ENCODE results near the gene MRPS33. TPM values are rescaled to one million over a fixed set of nuclear protein-coding genes. Genes with fewer than 3 reads are reported as not detected.
A peak's percentile ranks its signal among the peaks of the same experiment; 100 is the strongest.

MRPS33 gene
- total and polyA plus RNA-seq, 2 of the 13 experiments (the other 11 are each of a cell fraction or from before 2014, with no cell fraction given), result 50.9 to 91.0 TPM

DNA sequence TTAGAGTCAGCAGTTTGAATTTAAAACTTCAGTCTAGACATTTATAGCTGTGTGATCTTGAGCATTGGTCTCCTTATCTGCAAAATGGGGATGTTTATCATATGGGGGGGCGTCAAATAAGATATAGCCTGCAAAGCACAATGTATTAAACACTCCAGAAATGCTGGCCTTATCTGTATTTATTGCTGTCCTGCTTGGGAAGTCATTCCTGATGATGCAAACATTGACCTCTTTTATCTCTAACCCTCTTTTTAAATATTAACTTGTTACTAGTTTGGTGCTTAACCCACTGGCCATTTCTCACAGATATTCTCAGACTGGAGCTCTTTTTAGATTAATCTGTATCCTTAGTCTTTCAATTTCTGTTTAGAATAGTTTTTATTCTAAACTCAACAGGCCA lies 13.2 kb downstream of the MRPS33 start (continued):
- TF ChIP-seq RBM22 (optimal IDR thresholded peaks at IDR 0.05; ENCODE audit: low read length) (no peak), ELK4 (CRISPR knock-in tag; IDR thresholded peaks at IDR 0.05; ENCODE audit: borderline replicate concordance) (no peak), THAP11 (CRISPR knock-in tag; IDR thresholded peaks at IDR 0.05) (no peak), CREM (IDR thresholded peaks at IDR 0.05) (0 out of 2 replicates have a peak, but pooled peaks have one; percentile 15), CREM (CRISPR knock-in tag; IDR thresholded peaks at IDR 0.05) (no peak), HMGA1 (CRISPR knock-in tag; conservative IDR thresholded peaks at IDR 0.05) (no peak), PAXIP1 (CRISPR knock-in tag; conservative IDR thresholded peaks at IDR 0.05) (peak; percentile 70), ZNF687 (CRISPR knock-in tag; IDR thresholded peaks at IDR 0.05) (no peak), ZNF766 (CRISPR knock-in tag; IDR thresholded peaks at IDR 0.05; ENCODE audit: borderline replicate concordance) (no peak), SRF (IDR thresholded peaks at IDR 0.05; ENCODE audit: low read depth, low read length) (no peak), KDM2A (CRISPR knock-in tag; IDR thresholded peaks at IDR 0.05; ENCODE audit: borderline replicate concordance, low read depth) (no peak), NFKBIZ (CRISPR knock-in tag; IDR thresholded peaks at IDR 0.05) (no peak), NR0B2 (CRISPR knock-in tag; IDR thresholded peaks at IDR 0.05) (no peak)
- TF ChIP-seq, protein P1, sequence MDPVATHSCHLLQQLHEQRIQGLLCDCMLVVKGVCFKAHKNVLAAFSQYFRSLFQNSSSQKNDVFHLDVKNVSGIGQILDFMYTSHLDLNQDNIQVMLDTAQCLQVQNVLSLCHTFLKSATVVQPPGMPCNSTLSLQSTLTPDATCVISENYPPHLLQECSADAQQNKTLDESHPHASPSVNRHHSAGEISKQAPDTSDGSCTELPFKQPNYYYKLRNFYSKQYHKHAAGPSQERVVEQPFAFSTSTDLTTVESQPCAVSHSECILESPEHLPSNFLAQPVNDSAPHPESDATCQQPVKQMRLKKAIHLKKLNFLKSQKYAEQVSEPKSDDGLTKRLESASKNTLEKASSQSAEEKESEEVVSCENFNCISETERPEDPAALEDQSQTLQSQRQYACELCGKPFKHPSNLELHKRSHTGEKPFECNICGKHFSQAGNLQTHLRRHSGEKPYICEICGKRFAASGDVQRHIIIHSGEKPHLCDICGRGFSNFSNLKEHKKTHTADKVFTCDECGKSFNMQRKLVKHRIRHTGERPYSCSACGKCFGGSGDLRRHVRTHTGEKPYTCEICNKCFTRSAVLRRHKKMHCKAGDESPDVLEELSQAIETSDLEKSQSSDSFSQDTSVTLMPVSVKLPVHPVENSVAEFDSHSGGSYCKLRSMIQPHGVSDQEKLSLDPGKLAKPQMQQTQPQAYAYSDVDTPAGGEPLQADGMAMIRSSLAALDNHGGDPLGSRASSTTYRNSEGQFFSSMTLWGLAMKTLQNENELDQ (CRISPR knock-in tag; IDR thresholded peaks at IDR 0.05; ENCODE audit: borderline replicate concordance), result no peak

All from HepG2 (cell line).